HepG2 (cell line): Measurements from ENCODE around the gene CAMK2G.

ENCODE experiments used
- ETV6 ChIP-seq: sonication (generic); formaldehyde crosslinking; conservative IDR thresholded peaks from 2 replicates; pipeline ENCODE4 v1.4.0; 2020; ENCODE audit warnings: missing genetic modification reagents
- KDM2A ChIP-seq: sonication (generic); formaldehyde crosslinking; IDR thresholded peaks from 2 replicates; pipeline ENCODE4 v1.4.0; 2020; ENCODE audit warnings: low read depth, missing genetic modification reagents, borderline replicate concordance
- MTF2 ChIP-seq: sonication (generic); formaldehyde crosslinking; IDR thresholded peaks from 2 replicates; pipeline ENCODE4 v1.5.0; 2020; ENCODE audit warnings: missing genetic modification reagents, borderline replicate concordance
- RBM39 ChIP-seq: fragments of 200-400 bp; formaldehyde crosslinking; IDR thresholded peaks from one replicate; pipeline ENCODE4 v1.6.1; 2018; ENCODE audit warnings: antibody characterized with exemption, mild to moderate bottlenecking, low read depth, low read length; ENCODE audit not compliant: poor library complexity, severe bottlenecking
- SPEN ChIP-seq: sonication (generic); formaldehyde crosslinking; IDR thresholded peaks from 2 replicates; pipeline ENCODE4 v1.5.1; 2020; ENCODE audit warnings: low read depth, mild to moderate bottlenecking, missing genetic modification reagents
- STAT5B ChIP-seq: sonication (generic); formaldehyde crosslinking; IDR thresholded peaks from 2 replicates; pipeline ENCODE4 v1.4.0; 2020; ENCODE audit warnings: missing genetic modification reagents
- ZNF12 ChIP-seq: sonication (generic); formaldehyde crosslinking; IDR thresholded peaks from 2 replicates; pipeline ENCODE4 v1.5.0; 2020; ENCODE audit warnings: missing genetic modification reagents
- ZNF567 ChIP-seq: sonication (generic); formaldehyde crosslinking; IDR thresholded peaks from 2 replicates; pipeline ENCODE4 v1.8.1; 2023; ENCODE audit warnings: mild to moderate bottlenecking, missing genetic modification reagents, borderline replicate concordance
- TF ChIP-seq, protein P1 (sequence below): sonication (generic); formaldehyde crosslinking; IDR thresholded peaks from 2 replicates; pipeline ENCODE4 v1.5.0; 2020; ENCODE audit warnings: mild to moderate bottlenecking, missing genetic modification reagents, moderate library complexity
- TF ChIP-seq, protein P2 (sequence below): IDR thresholded peaks from 2 replicates; pipeline ENCODE4 v1.6.1; 2012; ENCODE audit warnings: low read length, improper control_type of control experiment
- TF ChIP-seq, protein P3 (sequence below): sonication (generic); formaldehyde crosslinking; IDR thresholded peaks from 2 replicates; pipeline ENCODE4 v1.9.0; 2021; ENCODE audit warnings: missing genetic modification reagents, borderline replicate concordance

DNA sequence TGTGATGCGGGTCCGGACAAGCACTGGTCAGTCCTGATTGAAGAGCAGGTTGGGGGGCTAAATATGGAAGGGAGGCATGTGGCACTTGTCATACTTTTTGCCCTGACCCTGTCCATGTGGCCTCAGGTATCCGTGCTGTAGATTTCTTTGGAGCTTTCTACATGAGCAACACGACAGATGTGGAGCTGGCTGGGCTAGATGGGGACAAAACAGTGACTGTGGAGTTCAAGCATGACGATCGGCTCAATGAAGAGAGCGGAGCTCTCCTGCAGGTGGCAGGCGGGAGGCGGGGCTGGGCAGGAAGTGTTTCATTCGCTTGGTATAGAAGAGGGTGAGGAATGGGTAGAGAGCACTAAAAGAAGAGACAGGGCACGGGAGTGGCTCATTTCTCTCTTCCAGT lies 105.5 kb downstream of the CAMK2G start:
- no peak for TF ChIP-seq KDM2A
- no peak for TF ChIP-seq MTF2
- TF ChIP-seq SPEN (CRISPR knock-in tag), result no peak
- TF ChIP-seq, protein P1, sequence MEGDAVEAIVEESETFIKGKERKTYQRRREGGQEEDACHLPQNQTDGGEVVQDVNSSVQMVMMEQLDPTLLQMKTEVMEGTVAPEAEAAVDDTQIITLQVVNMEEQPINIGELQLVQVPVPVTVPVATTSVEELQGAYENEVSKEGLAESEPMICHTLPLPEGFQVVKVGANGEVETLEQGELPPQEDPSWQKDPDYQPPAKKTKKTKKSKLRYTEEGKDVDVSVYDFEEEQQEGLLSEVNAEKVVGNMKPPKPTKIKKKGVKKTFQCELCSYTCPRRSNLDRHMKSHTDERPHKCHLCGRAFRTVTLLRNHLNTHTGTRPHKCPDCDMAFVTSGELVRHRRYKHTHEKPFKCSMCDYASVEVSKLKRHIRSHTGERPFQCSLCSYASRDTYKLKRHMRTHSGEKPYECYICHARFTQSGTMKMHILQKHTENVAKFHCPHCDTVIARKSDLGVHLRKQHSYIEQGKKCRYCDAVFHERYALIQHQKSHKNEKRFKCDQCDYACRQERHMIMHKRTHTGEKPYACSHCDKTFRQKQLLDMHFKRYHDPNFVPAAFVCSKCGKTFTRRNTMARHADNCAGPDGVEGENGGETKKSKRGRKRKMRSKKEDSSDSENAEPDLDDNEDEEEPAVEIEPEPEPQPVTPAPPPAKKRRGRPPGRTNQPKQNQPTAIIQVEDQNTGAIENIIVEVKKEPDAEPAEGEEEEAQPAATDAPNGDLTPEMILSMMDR (CRISPR knock-in tag), result no peak
- no peak for TF ChIP-seq ETV6 (CRISPR knock-in tag)
- TF ChIP-seq, protein P2, sequence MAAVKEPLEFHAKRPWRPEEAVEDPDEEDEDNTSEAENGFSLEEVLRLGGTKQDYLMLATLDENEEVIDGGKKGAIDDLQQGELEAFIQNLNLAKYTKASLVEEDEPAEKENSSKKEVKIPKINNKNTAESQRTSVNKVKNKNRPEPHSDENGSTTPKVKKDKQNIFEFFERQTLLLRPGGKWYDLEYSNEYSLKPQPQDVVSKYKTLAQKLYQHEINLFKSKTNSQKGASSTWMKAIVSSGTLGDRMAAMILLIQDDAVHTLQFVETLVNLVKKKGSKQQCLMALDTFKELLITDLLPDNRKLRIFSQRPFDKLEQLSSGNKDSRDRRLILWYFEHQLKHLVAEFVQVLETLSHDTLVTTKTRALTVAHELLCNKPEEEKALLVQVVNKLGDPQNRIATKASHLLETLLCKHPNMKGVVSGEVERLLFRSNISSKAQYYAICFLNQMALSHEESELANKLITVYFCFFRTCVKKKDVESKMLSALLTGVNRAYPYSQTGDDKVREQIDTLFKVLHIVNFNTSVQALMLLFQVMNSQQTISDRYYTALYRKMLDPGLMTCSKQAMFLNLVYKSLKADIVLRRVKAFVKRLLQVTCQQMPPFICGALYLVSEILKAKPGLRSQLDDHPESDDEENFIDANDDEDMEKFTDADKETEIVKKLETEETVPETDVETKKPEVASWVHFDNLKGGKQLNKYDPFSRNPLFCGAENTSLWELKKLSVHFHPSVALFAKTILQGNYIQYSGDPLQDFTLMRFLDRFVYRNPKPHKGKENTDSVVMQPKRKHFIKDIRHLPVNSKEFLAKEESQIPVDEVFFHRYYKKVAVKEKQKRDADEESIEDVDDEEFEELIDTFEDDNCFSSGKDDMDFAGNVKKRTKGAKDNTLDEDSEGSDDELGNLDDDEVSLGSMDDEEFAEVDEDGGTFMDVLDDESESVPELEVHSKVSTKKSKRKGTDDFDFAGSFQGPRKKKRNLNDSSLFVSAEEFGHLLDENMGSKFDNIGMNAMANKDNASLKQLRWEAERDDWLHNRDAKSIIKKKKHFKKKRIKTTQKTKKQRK, result no peak
- TF ChIP-seq ZNF567 (CRISPR knock-in tag), result no peak
- no peak for TF ChIP-seq ZNF12 (CRISPR knock-in tag)
- no peak for TF ChIP-seq RBM39
- TF ChIP-seq STAT5B (CRISPR knock-in tag), result no peak
- TF ChIP-seq, protein P3, sequence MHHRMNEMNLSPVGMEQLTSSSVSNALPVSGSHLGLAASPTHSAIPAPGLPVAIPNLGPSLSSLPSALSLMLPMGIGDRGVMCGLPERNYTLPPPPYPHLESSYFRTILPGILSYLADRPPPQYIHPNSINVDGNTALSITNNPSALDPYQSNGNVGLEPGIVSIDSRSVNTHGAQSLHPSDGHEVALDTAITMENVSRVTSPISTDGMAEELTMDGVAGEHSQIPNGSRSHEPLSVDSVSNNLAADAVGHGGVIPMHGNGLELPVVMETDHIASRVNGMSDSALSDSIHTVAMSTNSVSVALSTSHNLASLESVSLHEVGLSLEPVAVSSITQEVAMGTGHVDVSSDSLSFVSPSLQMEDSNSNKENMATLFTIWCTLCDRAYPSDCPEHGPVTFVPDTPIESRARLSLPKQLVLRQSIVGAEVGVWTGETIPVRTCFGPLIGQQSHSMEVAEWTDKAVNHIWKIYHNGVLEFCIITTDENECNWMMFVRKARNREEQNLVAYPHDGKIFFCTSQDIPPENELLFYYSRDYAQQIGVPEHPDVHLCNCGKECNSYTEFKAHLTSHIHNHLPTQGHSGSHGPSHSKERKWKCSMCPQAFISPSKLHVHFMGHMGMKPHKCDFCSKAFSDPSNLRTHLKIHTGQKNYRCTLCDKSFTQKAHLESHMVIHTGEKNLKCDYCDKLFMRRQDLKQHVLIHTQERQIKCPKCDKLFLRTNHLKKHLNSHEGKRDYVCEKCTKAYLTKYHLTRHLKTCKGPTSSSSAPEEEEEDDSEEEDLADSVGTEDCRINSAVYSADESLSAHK (CRISPR knock-in tag), result no peak
